ENCODE results near the gene TTC24. TPM values are rescaled to one million over a fixed set of nuclear protein-coding genes. Genes with fewer than 3 reads are reported as not detected.

TTC24 gene
- total RNA-seq, 3 donors from 2014 or later: not detected

DNA sequence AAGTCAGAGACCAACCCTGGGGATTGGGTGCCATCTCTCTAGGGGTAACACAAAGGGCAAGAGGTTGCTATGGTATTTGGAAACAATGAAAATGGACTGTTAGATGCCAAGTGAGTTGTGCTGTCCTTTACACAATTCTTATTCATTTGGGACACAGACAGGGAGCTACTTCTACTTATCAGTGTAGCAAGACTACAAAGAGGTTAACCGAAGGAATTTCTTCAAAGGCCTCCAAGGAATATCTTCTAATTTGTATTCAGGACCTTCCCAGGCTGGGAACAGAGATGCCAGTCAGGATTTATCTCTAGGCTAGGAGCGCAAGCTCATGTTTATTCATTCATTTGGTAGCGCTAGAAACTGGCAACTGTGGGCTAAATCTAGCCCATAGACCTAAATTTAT is 14.7 kb downstream of the TTC24 start:
- TF ChIP-seq POLR2A (IDR thresholded peaks at IDR 0.05) (no peak), POLR2AphosphoS5 (IDR thresholded peaks at IDR 0.05) (no peak)
- TF ChIP-seq, protein P1, sequence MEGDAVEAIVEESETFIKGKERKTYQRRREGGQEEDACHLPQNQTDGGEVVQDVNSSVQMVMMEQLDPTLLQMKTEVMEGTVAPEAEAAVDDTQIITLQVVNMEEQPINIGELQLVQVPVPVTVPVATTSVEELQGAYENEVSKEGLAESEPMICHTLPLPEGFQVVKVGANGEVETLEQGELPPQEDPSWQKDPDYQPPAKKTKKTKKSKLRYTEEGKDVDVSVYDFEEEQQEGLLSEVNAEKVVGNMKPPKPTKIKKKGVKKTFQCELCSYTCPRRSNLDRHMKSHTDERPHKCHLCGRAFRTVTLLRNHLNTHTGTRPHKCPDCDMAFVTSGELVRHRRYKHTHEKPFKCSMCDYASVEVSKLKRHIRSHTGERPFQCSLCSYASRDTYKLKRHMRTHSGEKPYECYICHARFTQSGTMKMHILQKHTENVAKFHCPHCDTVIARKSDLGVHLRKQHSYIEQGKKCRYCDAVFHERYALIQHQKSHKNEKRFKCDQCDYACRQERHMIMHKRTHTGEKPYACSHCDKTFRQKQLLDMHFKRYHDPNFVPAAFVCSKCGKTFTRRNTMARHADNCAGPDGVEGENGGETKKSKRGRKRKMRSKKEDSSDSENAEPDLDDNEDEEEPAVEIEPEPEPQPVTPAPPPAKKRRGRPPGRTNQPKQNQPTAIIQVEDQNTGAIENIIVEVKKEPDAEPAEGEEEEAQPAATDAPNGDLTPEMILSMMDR (IDR thresholded peaks at IDR 0.05): no peak
- no peak for DNase-seq (ENCODE audit: low spot score in 2 of 2)
- intact Hi-C loops (cut with DNase I; ENCODE audit: low total_unique reads): loop anchor here (5.0 kb wide), 1 partner anchor 677 kb away; no protein-coding TSS in a partner anchor
- Histone ChIP-seq H3K27ac (no peak overlapping the region), H3K36me3 (no peaks in the 10 kb centered on the region), H3K27me3 (no peaks in the 10 kb centered on the region), H3K9me3 (no peaks in the 10 kb centered on the region), H3K4me3 (no peak overlapping the region), H3K4me1 (peaks cover 0 to 7% of the 10 kb centered on the region in 2 donors)

DNA sequence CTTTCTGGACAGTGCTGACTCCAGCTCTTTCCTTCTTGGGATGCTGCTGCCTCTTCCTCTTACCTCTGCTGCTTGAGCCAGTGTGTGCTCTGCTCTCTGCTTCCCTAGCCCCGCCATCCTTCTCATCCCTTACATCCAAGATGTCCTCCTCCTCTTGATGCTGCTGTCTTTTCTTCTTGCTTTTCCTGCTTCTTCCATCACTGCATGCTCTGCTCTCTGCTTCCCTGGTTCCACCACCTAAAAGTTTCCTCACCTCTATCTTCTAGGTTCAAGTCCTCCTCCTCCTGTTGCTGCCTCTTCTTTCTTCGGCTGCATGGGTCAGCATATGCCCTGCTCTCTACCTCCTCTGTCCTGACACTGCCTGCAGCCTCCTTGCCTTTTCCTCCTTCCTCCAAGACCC is 15.5 kb downstream of the TTC24 start:
- intact Hi-C loops (cut with DNase I; ENCODE audit: low total_unique reads): no loop called here
- no peak for DNase-seq (ENCODE audit: low spot score in 2 of 2)
- no peaks in the 10 kb centered on the region for H3K36me3 ChIP-seq
- peaks cover 0 to 7% of the 10 kb centered on the region in 2 donors for H3K4me1 ChIP-seq
- H3K27ac ChIP-seq: no peak overlapping the region
- no peaks in the 10 kb centered on the region for H3K27me3 ChIP-seq
- no peak overlapping the region for H3K4me3 ChIP-seq
- no peaks in the 10 kb centered on the region for H3K9me3 ChIP-seq
- TF ChIP-seq POLR2A (IDR thresholded peaks at IDR 0.05): no peak
- TF ChIP-seq, protein P1 (IDR thresholded peaks at IDR 0.05): no peak
- TF ChIP-seq POLR2AphosphoS5 (IDR thresholded peaks at IDR 0.05): no peak

DNA sequence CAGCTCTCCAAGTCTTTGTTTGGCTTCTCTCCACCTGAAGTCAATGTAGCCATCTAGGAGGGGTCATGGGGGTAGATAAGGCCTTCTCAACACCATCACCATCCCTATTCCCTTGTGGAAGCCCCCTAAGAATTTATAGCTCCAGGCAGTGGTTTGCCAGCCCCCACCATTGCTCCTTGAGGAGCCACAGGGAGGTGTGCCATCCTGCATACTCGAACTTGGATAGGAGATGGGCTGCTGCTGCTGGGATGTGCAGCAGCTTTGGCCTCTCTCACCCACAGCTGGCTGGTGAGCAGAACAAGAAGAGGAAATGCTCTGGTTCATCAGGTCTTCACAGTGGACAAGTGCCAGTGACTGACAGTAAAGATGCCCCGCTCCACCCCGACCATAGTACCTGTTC is 16.9 kb downstream of the TTC24 start:
- no peaks in the 10 kb centered on the region for H3K27me3 ChIP-seq
- H3K4me1 ChIP-seq: peaks cover 6 to 7% of the 10 kb centered on the region in 2 donors
- TF ChIP-seq POLR2A (IDR thresholded peaks at IDR 0.05) (no peak), POLR2AphosphoS5 (IDR thresholded peaks at IDR 0.05) (no peak)
- TF ChIP-seq, protein P1 (IDR thresholded peaks at IDR 0.05): no peak
- H3K36me3 ChIP-seq: no peaks in the 10 kb centered on the region
- intact Hi-C loops (cut with DNase I; ENCODE audit: low total_unique reads): no loop called here
- DNase-seq (ENCODE audit: low spot score in 2 of 2): no peak
- no peak overlapping the region for H3K4me3 ChIP-seq
- no peak overlapping the region for H3K27ac ChIP-seq
- no peaks in the 10 kb centered on the region for H3K9me3 ChIP-seq

DNA sequence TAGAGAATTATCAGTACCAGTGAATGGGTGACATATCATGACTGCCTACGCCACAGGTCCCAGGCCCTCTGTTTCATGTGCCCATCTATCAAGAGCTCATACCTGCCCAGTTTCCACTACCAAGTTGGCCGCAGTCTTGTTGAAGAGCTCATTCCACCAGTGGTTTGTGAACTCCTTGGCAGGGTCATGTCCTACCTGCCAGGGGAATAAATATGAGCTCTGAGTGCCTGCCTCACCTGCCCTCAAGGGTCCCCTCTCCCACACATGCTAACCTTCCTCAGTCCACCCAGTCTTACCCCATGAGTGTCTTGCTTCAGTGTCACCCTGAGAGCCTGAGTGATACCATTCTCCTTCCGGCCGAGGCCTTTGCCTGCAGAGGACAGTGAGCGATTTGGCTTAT is 18.6 kb downstream of the TTC24 start:
- Histone ChIP-seq H3K4me3 (no peak overlapping the region), H3K4me1 (peaks cover 0 to 6% of the 10 kb centered on the region in 2 donors), H3K27ac (no peak overlapping the region), H3K36me3 (no peaks in the 10 kb centered on the region), H3K27me3 (no peaks in the 10 kb centered on the region), H3K9me3 (no peaks in the 10 kb centered on the region)
- TF ChIP-seq POLR2AphosphoS5 (IDR thresholded peaks at IDR 0.05) (no peak), POLR2A (IDR thresholded peaks at IDR 0.05) (no peak)
- TF ChIP-seq, protein P1 (IDR thresholded peaks at IDR 0.05): no peak
- intact Hi-C loops (cut with DNase I; ENCODE audit: low total_unique reads): no loop called here
- no peak for DNase-seq (ENCODE audit: low spot score in 2 of 2)

DNA sequence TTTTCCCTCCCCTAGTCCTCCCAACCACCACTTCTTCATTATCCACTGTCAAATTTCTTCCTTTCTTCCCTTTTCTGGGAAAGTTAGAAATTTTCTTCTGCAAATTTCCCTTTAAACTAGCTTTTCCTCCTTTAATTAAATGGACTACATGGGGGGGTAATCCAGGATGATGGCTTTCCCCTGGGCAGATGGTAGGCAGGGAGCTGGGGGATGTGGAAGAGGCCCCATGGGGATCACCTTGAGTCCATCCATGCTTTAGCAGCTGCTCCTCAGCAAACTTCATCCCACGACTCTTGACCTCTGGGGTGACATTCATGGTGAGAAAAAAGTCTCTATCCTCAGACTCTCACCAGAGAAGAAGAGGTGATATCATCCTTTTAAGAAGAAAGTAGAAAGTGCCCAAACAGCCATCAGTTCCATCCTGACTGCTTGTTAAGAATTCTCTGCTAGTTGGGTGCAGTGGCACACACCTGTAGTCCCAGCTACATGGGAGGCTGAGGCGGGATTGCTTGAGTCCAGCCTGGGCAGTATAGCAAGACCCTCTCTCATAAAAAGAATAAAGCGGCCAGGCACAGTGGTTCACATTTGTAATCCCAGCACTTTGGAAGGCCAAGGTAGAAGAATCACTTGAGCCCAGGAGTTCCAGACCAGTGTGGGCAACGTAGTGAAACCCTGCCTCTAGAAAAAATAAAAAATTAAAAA is 19.4 kb downstream of the TTC24 start:
- Histone ChIP-seq H3K27me3 (no peaks in the 10 kb centered on the region), H3K36me3 (no peaks in the 10 kb centered on the region), H3K27ac (no peak overlapping the region), H3K4me1 (peaks cover 0 to 6% of the 10 kb centered on the region in 2 donors), H3K9me3 (no peaks in the 10 kb centered on the region), H3K4me3 (no peak overlapping the region)
- DNase-seq (ENCODE audit: low spot score in 2 of 2): no peak
- TF ChIP-seq, protein P1 (IDR thresholded peaks at IDR 0.05): no peak
- TF ChIP-seq POLR2A (IDR thresholded peaks at IDR 0.05) (no peak), POLR2AphosphoS5 (IDR thresholded peaks at IDR 0.05) (no peak)
- intact Hi-C loops (cut with DNase I; ENCODE audit: low total_unique reads): no loop called here

Data from breast epithelium (tissue), 4 donors.